KMS-11 (cell line): ENCODE data around the gene TJP3.

Experiments
- H2AFZ ChIP-seq: fragments of 200-600 bp; sonication (generic); 2 replicates; pipeline ENCODE4 v1.6.1; 2016; ENCODE audit warnings: antibody characterized with exemption, mixed run types, low read depth
- H3K27ac ChIP-seq: fragments of 200-600 bp; sonication (generic); 2 replicates; pipeline ENCODE4 v1.6.1; 2016; ENCODE audit warnings: mild to moderate bottlenecking, mixed run types
- H3K27me3 ChIP-seq: fragments of 200-600 bp; sonication (generic); 2 replicates; pipeline ENCODE4 v1.6.1; 2017; ENCODE audit warnings: mild to moderate bottlenecking, low read depth, mixed run types, moderate library complexity; ENCODE audit not compliant: insufficient read depth
- H3K36me3 ChIP-seq: fragments of 200-600 bp; sonication (generic); 2 replicates; pipeline ENCODE4 v1.6.1; 2017; ENCODE audit warnings: mild to moderate bottlenecking, mixed run types; ENCODE audit not compliant: insufficient read depth
- H3K4me1 ChIP-seq: fragments of 200-600 bp; sonication (generic); 2 replicates; pipeline ENCODE4 v1.6.1; 2016; ENCODE audit warnings: mild to moderate bottlenecking, low read depth, mixed run types; ENCODE audit not compliant: poor library complexity, severe bottlenecking
- H3K4me2 ChIP-seq: fragments of 200-600 bp; sonication (generic); 2 replicates; pipeline ENCODE4 v1.7.0; 2016; ENCODE audit warnings: mild to moderate bottlenecking, mixed run types
- H3K4me3 ChIP-seq: fragments of 200-600 bp; sonication (generic); IDR thresholded peaks from 2 replicates; pipeline ENCODE4 v1.6.1; 2017; ENCODE audit warnings: low read depth, low read length, mixed read lengths; ENCODE audit not compliant: insufficient read depth
- H3K79me2 ChIP-seq: fragments of 200-600 bp; sonication (generic); 2 replicates; pipeline ENCODE4 v1.6.1; 2016; ENCODE audit warnings: low read depth, mixed run types; ENCODE audit not compliant: insufficient read depth
- H3K9ac ChIP-seq: fragments of 200-600 bp; sonication (generic); 2 replicates; pipeline ENCODE4 v1.6.1; 2016; ENCODE audit warnings: mild to moderate bottlenecking, mixed run types
- H4K20me1 ChIP-seq: fragments of 200-600 bp; sonication (generic); 2 replicates; pipeline ENCODE4 v1.6.1; 2016; ENCODE audit warnings: mild to moderate bottlenecking, mixed run types; ENCODE audit not compliant: insufficient read depth
- CTCF ChIP-seq: fragments of 200-600 bp; sonication (generic); conservative IDR thresholded peaks from 2 replicates; pipeline ENCODE4 v1.6.1; 2017; ENCODE audit warnings: low read depth, mild to moderate bottlenecking, antibody characterized with exemption, low read length, moderate library complexity, mixed read lengths

The TJP3 gene

GRCh38 chr19:3768015-3768747 is 60.0 kb downstream of the TJP3 start:
- Histone ChIP-seq H3K4me1 (peaks cover 4% of the 10 kb centered on the region), H3K4me3 (no peak overlapping the region), H2AFZ (no peak overlapping the region), H3K27ac (no peak overlapping the region), H3K4me2 (no peak overlapping the region), H3K9ac (no peak overlapping the region), H4K20me1 (no peaks in the 10 kb centered on the region), H3K36me3 (no peaks in the 10 kb centered on the region), H3K79me2 (no peaks in the 10 kb centered on the region), H3K27me3 (no peaks in the 10 kb centered on the region)
- TF ChIP-seq CTCF, result no peak

- no peak overlapping the region for H2AFZ ChIP-seq
- H3K27ac ChIP-seq, result no peak overlapping the region
- no peaks in the 10 kb centered on the region for H3K79me2 ChIP-seq
- H3K9ac ChIP-seq, result no peak overlapping the region
- H4K20me1 ChIP-seq, result no peaks in the 10 kb centered on the region
- no peak overlapping the region for H3K4me2 ChIP-seq
- H3K36me3 ChIP-seq, result no peaks in the 10 kb centered on the region
- no peak for TF ChIP-seq CTCF
- H3K27me3 ChIP-seq, result peaks cover 3% of the 10 kb centered on the region; the same call in 1 of the 2 replicates
- H3K4me3 ChIP-seq, result no peak overlapping the region
- H3K4me1 ChIP-seq, result no peaks in the 10 kb centered on the region
Measured at GRCh38 chr19:3768748-3769099, 60.5 kb downstream of the TJP3 start.

- no peak for TF ChIP-seq CTCF
- no peaks in the 10 kb centered on the region for H4K20me1 ChIP-seq
Measured at GRCh38 chr19:3769494-3769893, 61.3 kb downstream of the TJP3 start.

GRCh38 chr19:3770136-3770999 is 62.2 kb downstream of the TJP3 start:
- Histone ChIP-seq H3K4me2 (no peak overlapping the region), H3K4me3 (no peak overlapping the region), H3K27me3 (peaks cover 6% of the 10 kb centered on the region; the same call in 1 of the 2 replicates), H3K9ac (no peak overlapping the region), H3K27ac (no peak overlapping the region), H2AFZ (no peak overlapping the region), H4K20me1 (no peaks in the 10 kb centered on the region), H3K4me1 (no peaks in the 10 kb centered on the region), H3K79me2 (no peaks in the 10 kb centered on the region), H3K36me3 (no peaks in the 10 kb centered on the region)
- TF ChIP-seq CTCF, result no peak

More at GRCh38 chr19:3769494-3769893, 61.3 kb downstream of the TJP3 start:
- no peak overlapping the region for H3K4me2 ChIP-seq
- no peak overlapping the region for H3K27ac ChIP-seq
- H3K79me2 ChIP-seq, result no peaks in the 10 kb centered on the region
- no peak overlapping the region for H3K4me3 ChIP-seq
- peaks cover 6% of the 10 kb centered on the region; the same call in 1 of the 2 replicates for H3K27me3 ChIP-seq
- H2AFZ ChIP-seq, result no peak overlapping the region
- H3K36me3 ChIP-seq, result no peaks in the 10 kb centered on the region
- H3K9ac ChIP-seq, result no peak overlapping the region
- H3K4me1 ChIP-seq, result no peaks in the 10 kb centered on the region
